ENCODE results near the gene RPS26. TPM values are rescaled to one million over a fixed set of nuclear protein-coding genes. Genes with fewer than 3 reads are reported as not detected.
"Not testable (repeated sequence)": the region's sequence is repeated elsewhere in the genome, so short reads cannot be mapped to it uniquely, and the experiment has no call there.

RPS26 gene
- total RNA-seq, 2 experiments from 2014 or later, result 118 to 126 TPM

GRCh38 chr12:56074396-56074795 lies 32.7 kb downstream of the RPS26 start:
- ATAC-seq (ENCODE audit: poor library complexity), result no peak
- no peaks in the 10 kb centered on the region for H3K36me3 ChIP-seq (ENCODE audit: insufficient read depth, low read length)
- intact Hi-C loops (cut with DNase I, micrococcal nuclease), result no loop called here

GRCh38 chr12:56077966-56078365 lies 36.2 kb downstream of the RPS26 start:
- H3K27me3 Mint-ChIP-seq, result peaks cover 17% of the 10 kb centered on the region

More at GRCh38 chr12:56074396-56074795, 32.7 kb downstream of the RPS26 start:
- Mint-ChIP-seq H3K27ac (no peak overlapping the region), H3K27me3 (no peaks in the 10 kb centered on the region), H3K4me3 (no peak overlapping the region), H3K36me3 (ENCODE audit: low read depth) (no peaks in the 10 kb centered on the region), H3K4me1 (ENCODE audit: low read depth) (peaks cover 5% of the 10 kb centered on the region), H3K9me3 (no peaks in the 10 kb centered on the region)
- ChIA-PET CTCF (no interaction called here), POLR2A (no interaction called here)
- no peak for TF ChIP-seq CTCF (IDR thresholded peaks at IDR 0.05)
- Histone ChIP-seq H3K27me3 (ENCODE audit: control insufficient read depth in 1 of 2, insufficient read depth in 2 of 2, low read length in 2 of 2) (no peaks in the 10 kb centered on the region), H3K9me3 (ENCODE audit: control insufficient read depth in 1 of 2, insufficient read depth in 1 of 2, low read length in 2 of 2) (no peaks in the 10 kb centered on the region), H3K4me3 (ENCODE audit: low read length) (no peak overlapping the region), H3K27ac (ENCODE audit: low read depth in 1 of 2, low read length in 2 of 2) (no peak overlapping the region), H3K4me1 (ENCODE audit: insufficient read depth, low read length) (peaks cover 7% of the 10 kb centered on the region)
- DNase-seq, result no peak

GRCh38 chr12:56078427-56078826 lies 36.7 kb downstream of the RPS26 start:
- TF ChIP-seq CTCF (IDR thresholded peaks at IDR 0.05), result no peak
- intact Hi-C loops (cut with DNase I, micrococcal nuclease), result no loop called here
- peaks cover 13 to 17% of the 10 kb centered on the region in 2 experiments for H3K27me3 ChIP-seq (ENCODE audit: control insufficient read depth in 1 of 2, insufficient read depth in 2 of 2, low read length in 2 of 2)
- CTCF ChIA-PET, result interaction anchor here (1.4 to 5.1 kb wide), 5 partner anchors 25 to 48 kb away, joined by 3 to 32 read pairs (median 6); partner anchors contain the start of genes PA2G4 and ZC3H10
- no peak for DNase-seq
- Mint-ChIP-seq H3K36me3 (ENCODE audit: low read depth) (no peaks in the 10 kb centered on the region), H3K9me3 (no peaks in the 10 kb centered on the region), H3K27ac (no peak overlapping the region), H3K27me3 (peaks cover 17% of the 10 kb centered on the region), H3K4me1 (ENCODE audit: low read depth) (peaks cover 14% of the 10 kb centered on the region), H3K4me3 (peak overlapping the region; percentile 87)
- POLR2A ChIA-PET, result interaction anchor here (0.9 to 2.1 kb wide), 2 partner anchors 25 to 39 kb away, joined by 7 to 11 read pairs; partner anchors contain the start of genes PA2G4 and ZC3H10
- peaks cover 21% of the 10 kb centered on the region for H3K4me1 ChIP-seq (ENCODE audit: insufficient read depth, low read length)
- ATAC-seq (ENCODE audit: poor library complexity), result no peak
- H3K4me3 ChIP-seq (ENCODE audit: low read length), result no peak overlapping the region
- no peak overlapping the region for H3K27ac ChIP-seq (ENCODE audit: low read depth in 1 of 2, low read length in 2 of 2)
- no peaks in the 10 kb centered on the region for H3K36me3 ChIP-seq (ENCODE audit: insufficient read depth, low read length)
- H3K9me3 ChIP-seq (ENCODE audit: control insufficient read depth in 1 of 2, insufficient read depth in 1 of 2, low read length in 2 of 2), result no peaks in the 10 kb centered on the region

More at GRCh38 chr12:56077966-56078365, 36.2 kb downstream of the RPS26 start:
- H3K36me3 ChIP-seq (ENCODE audit: insufficient read depth, low read length); H3K36me3 Mint-ChIP-seq (ENCODE audit: low read depth); H3K9me3 Mint-ChIP-seq; H3K27ac ChIP-seq (ENCODE audit: low read depth in 1 of 2, low read length in 2 of 2); DNase-seq; H3K4me3 ChIP-seq (ENCODE audit: low read length); ATAC-seq (ENCODE audit: poor library complexity); H3K9me3 ChIP-seq (ENCODE audit: control insufficient read depth in 1 of 2, insufficient read depth in 1 of 2, low read length in 2 of 2); H3K27ac Mint-ChIP-seq; intact Hi-C loops (cut with DNase I, micrococcal nuclease): not testable (repeated sequence)
- Mint-ChIP-seq H3K4me3 (peak overlapping the region; percentile 87), H3K4me1 (ENCODE audit: low read depth) (peaks cover 14% of the 10 kb centered on the region)
- H3K4me1 ChIP-seq (ENCODE audit: insufficient read depth, low read length), result peaks cover 21% of the 10 kb centered on the region
- peaks cover 9 to 14% of the 10 kb centered on the region in 2 experiments for H3K27me3 ChIP-seq (ENCODE audit: control insufficient read depth in 1 of 2, insufficient read depth in 2 of 2, low read length in 2 of 2)
- CTCF ChIA-PET, result interaction anchor here (1.8 to 5.1 kb wide), 3 partner anchors 26 to 48 kb away, joined by 4 to 32 read pairs (median 6); partner anchors contain the start of gene PA2G4
- POLR2A ChIA-PET, result interaction anchor here (0.9 to 2.1 kb wide), 2 partner anchors 26 to 40 kb away, joined by 7 to 11 read pairs; partner anchors contain the start of genes PA2G4 and ZC3H10

Measured in CD4-positive, alpha-beta T cell (primary cell).